WTC11 (cell line): ENCODE data around the gene ZNF850. TPM values are rescaled to one million over a fixed set of nuclear protein-coding genes. Genes with fewer than 3 reads are reported as not detected.

ENCODE experiments used
- ATAC-seq: fragments of 200-7000 bp; cut with Tn5 transposase; 2 replicates; pipeline ENCODE4 v1.10.0; 2021; ENCODE audit warnings: mild to moderate bottlenecking, moderate library complexity
- CTCF ChIA-PET: fragments of 300-600 bp; sonication (Branson Sonifier 250); formaldehyde crosslinking; loops from one replicate; lab custom pipeline; 2021; ENCODE audit warnings: antibody characterized with exemption; lab: Charles Lee
- POLR2A ChIA-PET: fragments of 350-600 bp; sonication (Branson Sonifier 250); formaldehyde crosslinking; loops from one replicate; lab custom pipeline; 2021; ENCODE audit warnings: antibody characterized with exemption; lab: Charles Lee
- DNase-seq: peaks from one replicate; pipeline ENCODE4 v3.0.0; 2021; ENCODE audit warnings: low spot score
- H3K27ac Mint-ChIP-seq: 2 replicates; pipeline ENCODE4 v1.8.0; 2021; ENCODE audit warnings: mixed read lengths
- H3K27me3 Mint-ChIP-seq: 2 replicates; pipeline ENCODE4 v1.8.0; 2021; ENCODE audit warnings: low read depth, mild to moderate bottlenecking, moderate library complexity, mixed read lengths
- H3K36me3 Mint-ChIP-seq: 2 replicates; pipeline ENCODE4 v1.8.0; 2021; ENCODE audit warnings: mixed read lengths
- H3K4me1 Mint-ChIP-seq: 2 replicates; pipeline ENCODE4 v1.8.0; 2022; ENCODE audit warnings: mixed read lengths
- H3K4me3 Mint-ChIP-seq: 2 replicates; pipeline ENCODE4 v1.8.0; 2021; ENCODE audit warnings: mild to moderate bottlenecking, moderate library complexity, mixed read lengths
- H3K9me3 Mint-ChIP-seq: 2 replicates; pipeline ENCODE4 v1.8.0; 2021; ENCODE audit warnings: mixed read lengths
- EMX1 ChIP-seq: fragments of 250-450 bp; sonication (Bioruptor Pico); IDR thresholded peaks from 2 replicates; pipeline ENCODE4 v1.8.0; 2021; ENCODE audit warnings: mild to moderate bottlenecking
- FOXK1 ChIP-seq: sonication (generic); formaldehyde crosslinking; IDR thresholded peaks from 2 replicates; pipeline ENCODE4 v1.8.0; 2022; ENCODE audit warnings: mild to moderate bottlenecking, moderate library complexity, missing genetic modification reagents
- MXD4 ChIP-seq: fragments of 250-450 bp; sonication (Bioruptor Pico); IDR thresholded peaks from 2 replicates; pipeline ENCODE4 v1.8.0; 2021; ENCODE audit warnings: mild to moderate bottlenecking, moderate library complexity, borderline replicate concordance
- MYBL2 ChIP-seq: sonication (generic); formaldehyde crosslinking; IDR thresholded peaks from 2 replicates; pipeline ENCODE4 v1.8.1; 2023; ENCODE audit warnings: mild to moderate bottlenecking, moderate library complexity, missing genetic modification reagents
- NFATC4 ChIP-seq: fragments of 250-450 bp; sonication (Bioruptor Pico); IDR thresholded peaks from 2 replicates; pipeline ENCODE4 v1.9.0; 2021; ENCODE audit warnings: mild to moderate bottlenecking
- NFYB ChIP-seq: sonication (generic); formaldehyde crosslinking; conservative IDR thresholded peaks from 2 replicates; pipeline ENCODE4 v1.8.0; 2022; ENCODE audit warnings: low read depth, missing genetic modification reagents
- PRRX2 ChIP-seq: fragments of 250-450 bp; sonication (Bioruptor Pico); IDR thresholded peaks from 2 replicates; pipeline ENCODE4 v1.8.0; 2021; ENCODE audit warnings: mild to moderate bottlenecking
- TEAD4 ChIP-seq: sonication (generic); formaldehyde crosslinking; IDR thresholded peaks from 2 replicates; pipeline ENCODE4 v1.8.0; 2022; ENCODE audit warnings: mild to moderate bottlenecking, missing genetic modification reagents
- ZBTB21 ChIP-seq: sonication (generic); formaldehyde crosslinking; IDR thresholded peaks from 2 replicates; pipeline ENCODE4 v1.8.1; 2023; ENCODE audit warnings: mild to moderate bottlenecking, missing genetic modification reagents, borderline replicate concordance
- ZNF396 ChIP-seq: fragments of 250-450 bp; sonication (Bioruptor Pico); IDR thresholded peaks from 2 replicates; pipeline ENCODE4 v1.8.0; 2021; ENCODE audit warnings: mild to moderate bottlenecking, moderate library complexity, borderline replicate concordance
- ZNF423 ChIP-seq: fragments of 250-450 bp; sonication (Bioruptor Pico); IDR thresholded peaks from 2 replicates; pipeline ENCODE4 v2.1.2; 2022; ENCODE audit warnings: mild to moderate bottlenecking, moderate library complexity
- ZNF671 ChIP-seq: fragments of 250-450 bp; sonication (Bioruptor Pico); IDR thresholded peaks from 2 replicates; pipeline ENCODE4 v1.8.0; 2021; ENCODE audit warnings: mild to moderate bottlenecking
- total RNA-seq: library from RNA; stranded (reverse); gene quantifications from 3 replicates; pipeline ENCODE4 v1.2.3, GENCODE V29; 2021
- TF ChIP-seq, protein P1 (sequence below): sonication (generic); formaldehyde crosslinking; IDR thresholded peaks from 2 replicates; pipeline ENCODE4 v1.8.0; 2022; ENCODE audit warnings: mild to moderate bottlenecking, missing genetic modification reagents
- TF ChIP-seq, protein P2 (sequence below): sonication (generic); formaldehyde crosslinking; IDR thresholded peaks from 2 replicates; pipeline ENCODE4 v1.8.1; 2022; ENCODE audit warnings: low read depth, mild to moderate bottlenecking, moderate library complexity, missing genetic modification reagents, borderline replicate concordance
- TF ChIP-seq, protein P3 (sequence below): fragments of 250-450 bp; sonication (Bioruptor Pico); IDR thresholded peaks from 2 replicates; pipeline ENCODE4 v1.8.0; 2021; ENCODE audit warnings: mild to moderate bottlenecking
- TF ChIP-seq, protein P4 (sequence below): fragments of 250-450 bp; sonication (Bioruptor Pico); IDR thresholded peaks from 2 replicates; pipeline ENCODE4 v1.9.0; 2021; ENCODE audit warnings: mild to moderate bottlenecking
- TF ChIP-seq, protein P5 (sequence below): fragments of 250-450 bp; sonication (Bioruptor Pico); IDR thresholded peaks from 2 replicates; pipeline ENCODE4 v1.9.0; 2021; ENCODE audit warnings: mild to moderate bottlenecking
- TF ChIP-seq, protein P6 (sequence below): sonication (generic); formaldehyde crosslinking; IDR thresholded peaks from 2 replicates; pipeline ENCODE4 v1.8.0; 2023; ENCODE audit warnings: missing genetic modification reagents, mild to moderate bottlenecking, borderline replicate concordance

The ZNF850 gene
- total RNA-seq, 1 experiment from 2014 or later: 65.9 TPM

DNA sequence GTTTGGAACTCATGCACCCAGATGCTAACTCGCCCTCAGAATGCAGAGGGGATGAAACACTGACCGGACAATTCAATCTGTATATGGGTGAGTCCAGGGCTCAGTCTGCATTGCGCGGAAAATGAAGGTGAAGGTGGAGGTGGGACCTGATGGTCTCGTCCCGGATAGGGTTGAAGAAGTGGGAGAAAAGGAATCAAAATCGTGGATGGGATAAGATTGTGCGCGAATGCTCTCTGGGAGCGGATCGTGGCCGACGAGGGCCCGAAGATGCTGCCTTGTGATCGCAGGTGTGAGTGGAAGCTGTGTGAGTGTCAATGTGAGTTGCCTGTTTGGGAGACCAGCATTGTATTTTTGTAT is 594 bp upstream of the ZNF850 start:
- CTCF ChIA-PET: interaction anchor here (1.0 to 1.3 kb wide), 3 partner anchors 18 to 77 kb away, joined by 3 to 4 read pairs (median 3); partner anchors contain the start of gene ZNF345
- TF ChIP-seq ZNF396 (CRISPR knock-in tag): no peak
- TF ChIP-seq, protein P1, sequence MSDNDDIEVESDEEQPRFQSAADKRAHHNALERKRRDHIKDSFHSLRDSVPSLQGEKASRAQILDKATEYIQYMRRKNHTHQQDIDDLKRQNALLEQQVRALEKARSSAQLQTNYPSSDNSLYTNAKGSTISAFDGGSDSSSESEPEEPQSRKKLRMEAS (CRISPR knock-in tag): 0 out of 2 replicates have a peak, but pooled peaks have one; percentile 57
- ATAC-seq (no peak), DNase-seq (no peak)
- H3K27me3 Mint-ChIP-seq: no peaks in the 10 kb centered on the region; the same call in none of the 2 replicates
- POLR2A ChIA-PET: interaction anchor here (0.5 to 2.9 kb wide), 4 partner anchors 24 to 733 kb away, joined by 3 to 13 read pairs (median 4); partner anchors contain the start of genes ZNF345 and ZNF793
- peaks cover 15% of the 10 kb centered on the region for H3K4me1 Mint-ChIP-seq
- H3K9me3 Mint-ChIP-seq: peaks cover 5% of the 10 kb centered on the region; the same call in 1 of the 2 replicates
- peak overlapping the region; percentile 94 for H3K4me3 Mint-ChIP-seq
- peaks cover 51% of the 10 kb centered on the region for H3K36me3 Mint-ChIP-seq
- H3K27ac Mint-ChIP-seq: peak overlapping the region; percentile 99

DNA sequence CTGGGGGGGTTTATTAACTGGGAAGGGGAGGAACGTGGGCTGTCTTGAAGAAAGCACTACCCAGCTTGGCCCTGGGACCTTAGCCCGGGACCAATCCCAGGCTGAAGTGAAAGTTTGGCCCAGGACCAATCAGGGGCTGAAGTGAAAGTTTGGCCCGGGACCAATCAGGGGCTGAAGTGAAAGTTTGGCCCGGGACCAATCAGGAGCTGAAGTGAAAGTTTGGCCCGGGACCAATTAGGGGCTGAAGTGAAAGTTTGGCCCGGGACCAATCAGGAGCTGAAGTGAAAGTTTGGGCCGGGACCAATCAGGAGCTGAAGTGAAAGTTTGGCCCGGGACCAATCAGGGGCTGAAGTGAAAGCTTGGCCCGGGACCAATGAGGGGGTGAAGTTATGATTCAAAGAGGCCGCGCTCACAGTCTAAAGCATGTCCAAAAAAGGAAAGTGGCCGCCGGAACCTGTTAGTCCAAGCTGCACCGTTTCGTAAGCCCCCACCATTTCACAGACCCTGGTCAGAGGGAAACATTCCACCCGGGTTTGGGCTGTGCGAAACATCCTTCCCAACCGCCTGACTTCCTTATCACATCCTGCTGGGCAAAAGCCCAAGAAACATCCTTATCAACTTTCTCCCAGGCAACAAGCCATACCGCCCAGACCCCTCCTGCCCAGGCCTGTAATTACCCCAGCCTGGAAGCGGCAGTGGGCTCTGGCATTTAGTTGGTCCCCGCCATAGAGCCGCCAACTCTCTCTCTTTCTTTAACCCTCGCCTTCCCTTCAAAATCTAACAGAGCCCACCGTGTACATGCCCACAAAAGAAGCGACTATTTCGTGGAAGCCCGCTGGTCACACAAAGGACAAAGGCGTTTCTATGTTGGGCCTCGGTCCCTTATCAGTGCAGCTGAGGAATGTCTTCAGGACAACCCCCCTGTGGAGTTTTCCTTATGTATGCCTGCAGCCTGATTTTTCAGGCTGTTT is 1.1 kb downstream of the ZNF850 start:
- Mint-ChIP-seq H3K4me3 (peak overlapping the region; percentile 94), H3K27me3 (no peaks in the 10 kb centered on the region; the same call in none of the 2 replicates), H3K4me1 (peaks cover 15% of the 10 kb centered on the region), H3K36me3 (peaks cover 39% of the 10 kb centered on the region), H3K27ac (peak overlapping the region; percentile 99), H3K9me3 (peaks cover 5% of the 10 kb centered on the region; the same call in 1 of the 2 replicates)
- ChIA-PET POLR2A (interaction anchor here (0.7 to 2.9 kb wide), 4 partner anchors 20 to 644 kb away, joined by 3 to 13 read pairs (median 4); partner anchors contain the start of gene ZNF345), CTCF (interaction anchor here (0.9 to 1.0 kb wide), 2 partner anchors 20 to 79 kb away, joined by 4 to 6 read pairs; no protein-coding TSS in a partner anchor)
- ATAC-seq (peak; percentile 70), DNase-seq (peak; percentile 78)
- no peak for TF ChIP-seq FOXK1 (CRISPR knock-in tag)
- peak; percentile 57; the same call in 1 of the 2 replicates for TF ChIP-seq ZNF671 (CRISPR knock-in tag)
- TF ChIP-seq, protein P2, sequence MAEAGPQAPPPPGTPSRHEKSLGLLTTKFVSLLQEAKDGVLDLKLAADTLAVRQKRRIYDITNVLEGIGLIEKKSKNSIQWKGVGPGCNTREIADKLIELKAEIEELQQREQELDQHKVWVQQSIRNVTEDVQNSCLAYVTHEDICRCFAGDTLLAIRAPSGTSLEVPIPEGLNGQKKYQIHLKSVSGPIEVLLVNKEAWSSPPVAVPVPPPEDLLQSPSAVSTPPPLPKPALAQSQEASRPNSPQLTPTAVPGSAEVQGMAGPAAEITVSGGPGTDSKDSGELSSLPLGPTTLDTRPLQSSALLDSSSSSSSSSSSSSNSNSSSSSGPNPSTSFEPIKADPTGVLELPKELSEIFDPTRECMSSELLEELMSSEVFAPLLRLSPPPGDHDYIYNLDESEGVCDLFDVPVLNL (CRISPR knock-in tag): no peak
- TF ChIP-seq MYBL2 (CRISPR knock-in tag): peak; percentile 79; the same call in 1 of the 2 replicates
- 0 out of 2 replicates have a peak, but pooled peaks have one; percentile 20 for TF ChIP-seq TEAD4
- TF ChIP-seq, protein P3, sequence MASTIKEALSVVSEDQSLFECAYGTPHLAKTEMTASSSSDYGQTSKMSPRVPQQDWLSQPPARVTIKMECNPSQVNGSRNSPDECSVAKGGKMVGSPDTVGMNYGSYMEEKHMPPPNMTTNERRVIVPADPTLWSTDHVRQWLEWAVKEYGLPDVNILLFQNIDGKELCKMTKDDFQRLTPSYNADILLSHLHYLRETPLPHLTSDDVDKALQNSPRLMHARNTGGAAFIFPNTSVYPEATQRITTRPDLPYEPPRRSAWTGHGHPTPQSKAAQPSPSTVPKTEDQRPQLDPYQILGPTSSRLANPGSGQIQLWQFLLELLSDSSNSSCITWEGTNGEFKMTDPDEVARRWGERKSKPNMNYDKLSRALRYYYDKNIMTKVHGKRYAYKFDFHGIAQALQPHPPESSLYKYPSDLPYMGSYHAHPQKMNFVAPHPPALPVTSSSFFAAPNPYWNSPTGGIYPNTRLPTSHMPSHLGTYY (CRISPR knock-in tag): peak; percentile 78; the same call in 1 of the 2 replicates
- TF ChIP-seq MXD4: no peak
- TF ChIP-seq PRRX2 (CRISPR knock-in tag): peak; percentile 89; the same call in 1 of the 2 replicates
- TF ChIP-seq NFYB (CRISPR knock-in tag): peak; percentile 71
- TF ChIP-seq, protein P4, sequence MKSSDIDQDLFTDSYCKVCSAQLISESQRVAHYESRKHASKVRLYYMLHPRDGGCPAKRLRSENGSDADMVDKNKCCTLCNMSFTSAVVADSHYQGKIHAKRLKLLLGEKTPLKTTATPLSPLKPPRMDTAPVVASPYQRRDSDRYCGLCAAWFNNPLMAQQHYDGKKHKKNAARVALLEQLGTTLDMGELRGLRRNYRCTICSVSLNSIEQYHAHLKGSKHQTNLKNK (CRISPR knock-in tag): no peak
- peak; percentile 73 for TF ChIP-seq NFATC4 (CRISPR knock-in tag)
- TF ChIP-seq, protein P5, sequence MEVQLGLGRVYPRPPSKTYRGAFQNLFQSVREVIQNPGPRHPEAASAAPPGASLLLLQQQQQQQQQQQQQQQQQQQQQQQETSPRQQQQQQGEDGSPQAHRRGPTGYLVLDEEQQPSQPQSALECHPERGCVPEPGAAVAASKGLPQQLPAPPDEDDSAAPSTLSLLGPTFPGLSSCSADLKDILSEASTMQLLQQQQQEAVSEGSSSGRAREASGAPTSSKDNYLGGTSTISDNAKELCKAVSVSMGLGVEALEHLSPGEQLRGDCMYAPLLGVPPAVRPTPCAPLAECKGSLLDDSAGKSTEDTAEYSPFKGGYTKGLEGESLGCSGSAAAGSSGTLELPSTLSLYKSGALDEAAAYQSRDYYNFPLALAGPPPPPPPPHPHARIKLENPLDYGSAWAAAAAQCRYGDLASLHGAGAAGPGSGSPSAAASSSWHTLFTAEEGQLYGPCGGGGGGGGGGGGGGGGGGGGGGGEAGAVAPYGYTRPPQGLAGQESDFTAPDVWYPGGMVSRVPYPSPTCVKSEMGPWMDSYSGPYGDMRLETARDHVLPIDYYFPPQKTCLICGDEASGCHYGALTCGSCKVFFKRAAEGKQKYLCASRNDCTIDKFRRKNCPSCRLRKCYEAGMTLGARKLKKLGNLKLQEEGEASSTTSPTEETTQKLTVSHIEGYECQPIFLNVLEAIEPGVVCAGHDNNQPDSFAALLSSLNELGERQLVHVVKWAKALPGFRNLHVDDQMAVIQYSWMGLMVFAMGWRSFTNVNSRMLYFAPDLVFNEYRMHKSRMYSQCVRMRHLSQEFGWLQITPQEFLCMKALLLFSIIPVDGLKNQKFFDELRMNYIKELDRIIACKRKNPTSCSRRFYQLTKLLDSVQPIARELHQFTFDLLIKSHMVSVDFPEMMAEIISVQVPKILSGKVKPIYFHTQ (CRISPR knock-in tag): peak; percentile 90
- TF ChIP-seq ZBTB21 (CRISPR knock-in tag): no peak
- no peak for TF ChIP-seq ZNF423 (CRISPR knock-in tag)
- TF ChIP-seq, protein P6, sequence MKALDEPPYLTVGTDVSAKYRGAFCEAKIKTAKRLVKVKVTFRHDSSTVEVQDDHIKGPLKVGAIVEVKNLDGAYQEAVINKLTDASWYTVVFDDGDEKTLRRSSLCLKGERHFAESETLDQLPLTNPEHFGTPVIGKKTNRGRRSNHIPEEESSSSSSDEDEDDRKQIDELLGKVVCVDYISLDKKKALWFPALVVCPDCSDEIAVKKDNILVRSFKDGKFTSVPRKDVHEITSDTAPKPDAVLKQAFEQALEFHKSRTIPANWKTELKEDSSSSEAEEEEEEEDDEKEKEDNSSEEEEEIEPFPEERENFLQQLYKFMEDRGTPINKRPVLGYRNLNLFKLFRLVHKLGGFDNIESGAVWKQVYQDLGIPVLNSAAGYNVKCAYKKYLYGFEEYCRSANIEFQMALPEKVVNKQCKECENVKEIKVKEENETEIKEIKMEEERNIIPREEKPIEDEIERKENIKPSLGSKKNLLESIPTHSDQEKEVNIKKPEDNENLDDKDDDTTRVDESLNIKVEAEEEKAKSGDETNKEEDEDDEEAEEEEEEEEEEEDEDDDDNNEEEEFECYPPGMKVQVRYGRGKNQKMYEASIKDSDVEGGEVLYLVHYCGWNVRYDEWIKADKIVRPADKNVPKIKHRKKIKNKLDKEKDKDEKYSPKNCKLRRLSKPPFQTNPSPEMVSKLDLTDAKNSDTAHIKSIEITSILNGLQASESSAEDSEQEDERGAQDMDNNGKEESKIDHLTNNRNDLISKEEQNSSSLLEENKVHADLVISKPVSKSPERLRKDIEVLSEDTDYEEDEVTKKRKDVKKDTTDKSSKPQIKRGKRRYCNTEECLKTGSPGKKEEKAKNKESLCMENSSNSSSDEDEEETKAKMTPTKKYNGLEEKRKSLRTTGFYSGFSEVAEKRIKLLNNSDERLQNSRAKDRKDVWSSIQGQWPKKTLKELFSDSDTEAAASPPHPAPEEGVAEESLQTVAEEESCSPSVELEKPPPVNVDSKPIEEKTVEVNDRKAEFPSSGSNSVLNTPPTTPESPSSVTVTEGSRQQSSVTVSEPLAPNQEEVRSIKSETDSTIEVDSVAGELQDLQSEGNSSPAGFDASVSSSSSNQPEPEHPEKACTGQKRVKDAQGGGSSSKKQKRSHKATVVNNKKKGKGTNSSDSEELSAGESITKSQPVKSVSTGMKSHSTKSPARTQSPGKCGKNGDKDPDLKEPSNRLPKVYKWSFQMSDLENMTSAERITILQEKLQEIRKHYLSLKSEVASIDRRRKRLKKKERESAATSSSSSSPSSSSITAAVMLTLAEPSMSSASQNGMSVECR (CRISPR knock-in tag): no peak
- TF ChIP-seq EMX1 (CRISPR knock-in tag): peak; percentile 62; the same call in 1 of the 2 replicates
